HL-60/S4 treated with retinoic acid at 250 ng/mL for 4 days and 3 days (cell line): ENCODE measurements around the gene TRIP10.
"Not testable (repeated sequence)": the region's sequence is repeated elsewhere in the genome, so short reads cannot be mapped to it uniquely, and the experiment has no call there.

ENCODE experiments used
- in situ Hi-C: fragments of 300-500 bp; cut with MboI; formaldehyde crosslinking; loops from 2 replicates; pipeline ENCODE4 v1.7.0; 2022; ENCODE audit warnings: low sequenced_read_pairs

TRIP10 gene

DNA sequence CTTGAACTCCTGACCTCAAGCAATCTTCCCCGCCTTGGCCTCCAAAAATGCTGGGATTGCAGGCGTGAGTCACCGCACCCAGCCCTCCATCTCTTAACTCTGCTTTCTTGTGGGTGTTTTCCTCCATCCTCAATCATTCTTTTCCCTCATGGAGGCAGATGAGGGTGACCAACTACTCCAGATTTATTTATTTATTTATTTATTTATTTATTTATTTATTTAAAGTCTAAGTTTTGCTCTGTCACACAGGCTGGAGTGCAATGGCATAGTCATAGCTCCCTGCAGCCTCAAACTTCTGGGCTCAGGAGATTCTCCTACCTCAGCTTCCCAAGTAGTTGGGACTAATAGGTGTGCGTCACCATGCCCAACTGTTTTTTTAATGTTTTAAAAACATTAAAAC lies 47.9 kb downstream of the TRIP10 start:
- in situ Hi-C loops = no loop called here

DNA sequence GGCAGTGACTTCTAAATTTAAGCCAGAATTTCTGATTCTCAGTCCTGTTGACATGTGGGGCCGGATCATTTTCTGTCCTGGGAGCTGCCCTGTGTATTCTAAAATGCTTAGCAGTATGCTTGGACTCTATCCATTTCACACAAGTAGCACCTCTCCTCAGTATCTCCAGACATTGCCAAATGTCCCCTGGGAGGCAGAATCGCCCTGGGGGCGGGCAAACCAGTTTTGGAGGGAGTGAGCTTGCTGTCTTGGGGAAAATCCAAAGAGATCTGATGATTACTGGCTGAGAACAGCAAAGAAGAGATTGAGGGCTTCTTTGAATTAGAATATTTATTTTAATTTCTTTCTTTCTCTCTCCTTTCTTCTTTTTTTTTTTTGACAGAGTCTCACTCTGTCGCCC lies 49.4 kb downstream of the TRIP10 start:
- in situ Hi-C loops = no loop called here

DNA sequence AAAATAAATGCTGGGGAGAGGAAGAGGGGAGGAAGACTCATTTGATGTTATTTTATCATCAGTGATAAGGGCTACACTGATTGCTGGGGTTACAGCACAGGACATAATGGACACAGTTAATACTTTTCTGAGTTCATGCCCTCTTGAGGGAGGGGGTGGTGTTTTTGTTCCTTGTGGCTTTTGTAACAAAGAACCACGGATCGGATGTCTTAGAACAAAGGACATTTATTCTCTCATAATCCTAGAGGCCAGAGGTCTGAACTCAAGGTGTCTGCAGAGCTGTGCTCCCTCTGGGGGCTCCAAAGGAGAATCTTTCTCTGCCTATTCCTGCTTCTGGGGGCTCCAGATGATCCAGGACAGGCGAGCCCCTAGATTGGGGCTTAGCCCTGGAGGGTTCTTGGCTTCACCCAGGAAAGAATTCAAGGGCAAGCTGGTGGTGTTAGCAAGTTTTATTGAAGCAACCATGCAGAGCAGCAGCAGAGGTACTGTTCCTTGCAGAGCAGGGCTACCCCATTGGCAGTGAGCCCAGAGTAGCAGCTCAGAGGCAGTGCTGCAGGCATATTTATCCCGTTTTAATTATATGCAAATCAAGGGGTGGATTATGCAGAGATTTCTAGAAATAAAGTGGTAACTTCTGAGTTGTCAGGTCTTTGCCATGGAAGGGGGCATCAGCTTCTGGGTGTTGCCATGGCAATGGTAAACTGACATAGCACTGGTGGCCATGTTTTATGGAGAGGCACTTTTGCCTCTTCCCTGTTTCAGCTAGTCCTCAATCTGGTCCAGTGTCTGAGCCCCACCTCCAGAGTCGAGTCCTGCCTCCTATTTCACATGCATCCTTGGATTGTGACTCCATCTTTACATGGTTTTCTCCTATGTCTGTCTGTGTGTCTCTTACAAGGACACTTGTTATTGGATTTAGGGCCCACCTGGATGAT lies 51.0 kb downstream of the TRIP10 start:
- in situ Hi-C loops = no loop called here

DNA sequence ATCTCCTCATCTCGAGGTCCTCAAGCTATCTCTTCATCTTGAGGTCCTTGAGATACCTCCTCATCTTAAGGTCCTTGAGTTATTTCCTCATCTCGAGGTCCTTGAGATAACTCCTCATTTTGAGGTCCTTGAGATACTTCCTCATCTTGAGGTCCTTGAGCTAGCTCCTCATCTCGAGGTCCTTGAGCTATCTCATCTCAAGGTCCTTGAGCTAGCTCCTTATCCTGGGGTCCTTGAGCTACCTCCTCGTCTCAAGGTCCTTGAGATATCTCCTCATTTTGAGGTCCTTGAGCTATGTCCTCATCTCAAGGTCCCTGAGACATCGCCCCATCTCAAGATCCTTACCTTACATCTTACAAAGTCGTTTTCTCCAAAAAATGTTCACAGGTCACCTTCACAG lies 51.8 kb downstream of the TRIP10 start:
- in situ Hi-C loops = no loop called here

DNA sequence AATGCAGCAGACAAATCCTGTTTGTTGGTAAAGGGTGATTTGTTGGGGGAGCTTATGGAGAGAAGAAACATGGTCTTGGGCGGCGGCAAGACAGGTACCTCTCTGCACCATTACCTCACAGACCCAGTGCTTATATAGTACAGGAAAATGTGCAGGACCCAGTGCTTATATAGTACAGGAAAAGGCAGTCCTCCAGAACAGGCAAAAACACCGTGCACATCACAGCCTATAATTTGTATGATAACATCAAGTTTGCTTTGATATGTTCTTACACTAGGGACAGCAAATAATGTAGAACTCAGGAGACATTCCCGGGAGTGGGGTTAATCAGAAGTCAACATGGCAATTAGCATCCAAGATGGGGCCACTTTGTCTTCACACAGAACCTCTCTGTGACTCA lies 53.9 kb downstream of the TRIP10 start:
- in situ Hi-C loops = no loop called here

DNA sequence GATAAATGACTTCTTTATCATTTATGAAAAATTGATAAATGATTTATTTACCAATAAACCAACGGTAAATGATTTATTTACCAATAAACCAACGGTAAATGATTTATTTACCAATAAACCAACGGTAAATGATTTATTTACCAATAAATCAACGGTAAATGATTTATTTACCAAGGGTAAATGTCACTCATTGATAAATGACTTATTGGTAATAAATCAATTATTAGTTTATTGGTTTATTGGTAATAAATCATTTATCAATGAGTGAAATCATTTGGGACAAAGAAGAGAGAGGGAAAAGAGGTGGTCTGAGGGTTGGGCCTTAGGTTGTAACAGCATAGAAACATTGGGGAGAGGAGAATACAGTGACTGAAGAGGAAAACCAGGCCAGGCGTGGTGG lies 54.5 kb downstream of the TRIP10 start:
- in situ Hi-C loops = no loop called here

DNA sequence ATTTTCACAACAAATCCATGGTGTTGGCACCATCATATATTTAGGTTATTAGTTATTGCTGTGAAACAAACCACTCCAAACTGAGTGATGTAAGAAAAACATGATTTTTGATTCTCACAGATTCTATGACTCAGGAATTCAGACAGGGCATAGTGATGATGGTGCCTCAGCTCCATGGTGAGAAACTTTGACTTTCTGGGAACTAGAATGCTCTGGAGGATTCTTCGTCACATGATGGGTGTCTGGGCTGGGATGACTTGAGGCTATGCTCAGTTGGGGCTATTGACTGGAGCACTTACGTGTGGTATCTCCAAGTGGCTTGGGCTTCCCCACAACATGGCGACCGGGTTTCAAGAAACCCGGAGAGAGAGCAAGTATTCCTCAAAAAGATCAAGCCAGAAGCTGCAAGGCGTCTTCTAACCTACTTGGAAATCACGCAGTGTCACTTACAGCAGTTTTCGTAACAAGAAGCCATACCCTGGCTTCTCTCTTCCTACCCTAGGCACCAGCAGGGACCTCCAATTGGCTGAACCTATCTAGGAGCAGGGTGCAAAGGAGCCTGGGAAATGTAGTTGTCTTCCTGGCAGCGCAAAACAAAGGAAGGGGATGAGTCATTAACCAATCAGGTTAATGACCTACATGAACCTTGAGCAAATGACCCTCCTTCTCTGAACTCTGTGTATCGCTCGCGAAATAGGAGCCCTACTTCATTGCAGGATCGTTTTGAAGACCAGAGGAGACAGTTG lies 55.4 kb downstream of the TRIP10 start:
- in situ Hi-C loops = no loop called here

DNA sequence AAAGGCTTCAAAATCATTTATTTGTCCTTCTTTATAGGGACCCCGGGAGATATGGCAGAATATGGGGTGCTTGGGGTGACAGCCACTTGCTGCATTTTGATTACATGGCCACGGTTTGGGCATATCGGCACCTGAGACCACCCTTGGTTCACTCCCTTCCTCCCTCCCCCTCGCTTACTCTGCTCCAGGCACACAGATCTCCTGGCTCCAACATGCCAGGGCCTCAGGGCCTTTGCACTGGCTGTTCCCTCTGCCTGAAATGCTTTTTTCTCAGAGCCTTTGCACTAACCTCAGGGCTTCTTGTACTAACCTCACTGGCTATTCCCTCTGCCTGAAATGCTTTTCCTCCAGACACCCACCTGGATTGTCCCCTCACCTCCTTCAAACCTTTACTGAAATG lies 56.8 kb downstream of the TRIP10 start:
- in situ Hi-C loops = no loop called here

DNA sequence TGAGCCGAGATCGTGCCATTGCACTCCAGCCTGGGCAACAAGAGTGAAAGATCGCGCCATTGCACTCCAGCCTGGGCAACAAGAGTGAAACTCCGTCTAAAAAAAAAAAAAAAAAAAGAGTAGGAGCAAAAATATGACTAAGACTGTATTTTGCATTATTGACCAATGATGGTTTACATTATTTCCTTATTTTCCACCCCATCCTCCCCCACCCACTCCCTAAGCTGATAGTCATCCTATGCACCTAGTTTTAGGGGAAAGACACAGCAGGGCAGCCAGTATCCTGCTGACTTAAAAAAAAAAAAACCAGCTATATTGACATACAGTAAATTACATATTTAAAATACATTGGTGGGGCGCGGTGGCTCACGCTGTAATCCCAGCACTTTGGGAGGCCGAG lies 58.2 kb downstream of the TRIP10 start:
- in situ Hi-C loops = no loop called here

DNA sequence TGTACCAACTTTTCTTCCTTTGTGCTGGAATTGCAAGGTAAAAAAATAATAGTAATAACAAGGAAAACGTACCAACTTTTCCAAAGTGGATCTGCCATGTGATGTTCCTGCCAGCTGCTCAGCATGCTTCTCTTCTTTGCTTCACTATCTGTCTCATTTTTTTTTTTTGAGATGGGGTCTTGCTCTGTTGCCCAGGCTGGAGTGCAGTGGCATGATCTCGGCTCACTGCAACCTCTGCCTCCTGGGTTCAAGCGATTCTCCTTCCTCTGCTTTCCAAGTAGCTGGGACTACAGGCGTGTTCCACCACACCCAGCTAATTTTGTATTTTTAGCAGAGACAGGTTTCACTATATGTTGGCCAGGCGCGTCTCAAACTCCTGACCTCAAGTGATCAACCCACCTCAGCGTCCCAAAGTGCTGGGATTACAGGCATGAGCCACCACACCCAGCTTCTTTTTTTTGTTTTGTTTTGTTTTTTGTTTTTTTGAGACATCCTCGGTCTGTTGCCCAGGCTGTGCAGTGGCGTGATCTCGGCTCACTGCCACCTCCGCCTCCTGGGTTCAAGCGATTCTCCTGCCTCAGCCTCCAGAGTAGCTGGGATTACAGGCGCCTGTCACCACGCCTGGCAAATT lies 60.8 kb downstream of the TRIP10 start:
- in situ Hi-C loops = not testable (repeated sequence)

DNA sequence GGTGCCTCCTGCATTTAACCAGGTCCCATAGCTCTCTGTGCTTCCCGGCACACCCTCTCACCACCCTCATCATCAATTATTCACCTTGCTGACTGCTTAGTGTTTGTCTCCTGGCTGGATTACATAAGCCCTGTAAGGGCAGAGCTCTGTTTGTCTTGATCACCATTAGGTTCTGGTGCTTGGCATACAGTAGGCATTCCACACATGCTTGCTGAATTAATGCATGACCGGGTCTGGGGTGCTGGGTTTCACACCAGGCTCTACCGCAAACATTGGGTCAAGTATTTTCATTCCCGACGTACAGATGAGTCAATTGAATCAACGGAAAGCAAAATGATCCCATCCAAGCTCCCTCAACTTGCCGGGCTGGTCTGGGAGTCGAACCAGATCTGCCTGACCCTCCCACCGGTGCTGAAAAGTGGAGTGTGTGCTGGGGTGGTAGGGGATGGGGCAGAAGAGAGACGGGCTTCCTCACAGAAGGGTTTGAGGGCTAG lies 61.6 kb downstream of the TRIP10 start:
- in situ Hi-C loops = no loop called here
